GM21576 (cell line): ENCODE data around the gene POU3F1.

ENCODE experiments used
- ATAC-seq: cut with Tn5 transposase; IDR thresholded peaks from one replicate; pipeline ENCODE4 v1.9.1; 2021; ENCODE audit warnings: mild to moderate bottlenecking, moderate library complexity; ENCODE audit not compliant: unreplicated experiment

POU3F1 gene

GRCh38 chr1:38046333-38046883 is at the start of gene POU3F1:
Gene POU3F1, minus strand, starts transcription at chr1:38046793. Its CDS starts 50 bp downstream, at chr1:38046743.
- ATAC-seq = peak; percentile 3

GRCh38 chr1:38095454-38095931 is 48.9 kb upstream of the POU3F1 start:
- no peak for ATAC-seq

GRCh38 chr1:38094711-38095290 is 48.2 kb upstream of the POU3F1 start:
- ATAC-seq = no peak

GRCh38 chr1:38093569-38094520 is 47.3 kb upstream of the POU3F1 start:
- no peak for ATAC-seq

GRCh38 chr1:38092256-38092655 is 45.7 kb upstream of the POU3F1 start:
- ATAC-seq = no peak

GRCh38 chr1:38090796-38091195 is 44.2 kb upstream of the POU3F1 start:
- no peak for ATAC-seq

GRCh38 chr1:38089712-38090360 is 43.2 kb upstream of the POU3F1 start:
- no peak for ATAC-seq

GRCh38 chr1:38088791-38089190 is 42.2 kb upstream of the POU3F1 start:
- ATAC-seq = no peak

- no peak for ATAC-seq
Measured at GRCh38 chr1:38088366-38088765, 41.8 kb upstream of the POU3F1 start.

- no peak for ATAC-seq
Measured at GRCh38 chr1:38087676-38088075, 41.1 kb upstream of the POU3F1 start.

GRCh38 chr1:38085666-38086330 is 39.2 kb upstream of the POU3F1 start:
- ATAC-seq = no peak

- no peak for ATAC-seq
Measured at GRCh38 chr1:38084700-38085099, 38.1 kb upstream of the POU3F1 start.

- ATAC-seq = no peak
Measured at GRCh38 chr1:38084113-38084512, 37.5 kb upstream of the POU3F1 start.

- ATAC-seq = no peak
Measured at GRCh38 chr1:38083541-38083940, 36.9 kb upstream of the POU3F1 start.

- ATAC-seq = no peak
Measured at GRCh38 chr1:38082769-38083263, 36.2 kb upstream of the POU3F1 start.

- no peak for ATAC-seq
Measured at GRCh38 chr1:38079019-38079418, 32.4 kb upstream of the POU3F1 start.

- no peak for ATAC-seq
Measured at GRCh38 chr1:38077523-38078147, 31.0 kb upstream of the POU3F1 start.

- no peak for ATAC-seq
Measured at GRCh38 chr1:38076455-38076854, 29.9 kb upstream of the POU3F1 start.

GRCh38 chr1:38076038-38076437 is 29.4 kb upstream of the POU3F1 start:
- no peak for ATAC-seq

GRCh38 chr1:38075191-38075590 is 28.6 kb upstream of the POU3F1 start:
- no peak for ATAC-seq
